IMR-90 (cell line): Measurements from ENCODE around the gene TAF7. TPM values are rescaled to one million over a fixed set of nuclear protein-coding genes. Genes with fewer than 3 reads are reported as not detected.

Experiments used
- ATAC-seq: fragments of 200-7000 bp; cut with Tn5 transposase; 2 replicates; pipeline ENCODE4 v1.9.1; 2020; ENCODE audit warnings: low read depth, mild to moderate bottlenecking, moderate library complexity
- BruUV-seq: library from RNA; stranded (reverse); fragments of 400-500 nt; replicated peaks from 2 replicates; lab custom pipeline; 2021; lab: Mats Ljungman, UMichigan
- CTCF ChIA-PET: fragments of 300-600 bp; formaldehyde crosslinking; extraction: SDS; loops from one replicate; lab custom pipeline; 2021; ENCODE audit warnings: antibody characterized with exemption; lab: Yijun Ruan, JAX
- POLR2A ChIA-PET: fragments of 300-600 bp; sonication (Branson Sonifier 250); formaldehyde crosslinking; loops from one replicate; lab custom pipeline; 2022; ENCODE audit warnings: antibody characterized with exemption; ENCODE audit not compliant: unreplicated experiment; lab: Charles Lee
- DNase-seq: peaks from one replicate; pipeline ENCODE4 v3.0.0; 2013
- H2AFZ ChIP-seq: replicated peaks from 2 replicates; pipeline ENCODE3; 2013; ENCODE audit warnings: low read length, mild to moderate bottlenecking; ENCODE audit not compliant: poor library complexity
- H2AK5ac ChIP-seq: 2 replicates; pipeline ENCODE4 v1.6.1; 2013; ENCODE audit warnings: low read depth, low read length, inconsistent platforms
- H2AK9ac ChIP-seq: replicated peaks from 2 replicates; pipeline ENCODE3; 2013; ENCODE audit warnings: mild to moderate bottlenecking, low read depth, low read length, moderate library complexity; ENCODE audit not compliant: poor library complexity
- H2BK120ac ChIP-seq: 2 replicates; pipeline ENCODE4 v1.6.1; 2013; ENCODE audit warnings: low read depth, low read length, inconsistent platforms
- H2BK15ac ChIP-seq: 3 replicates; pipeline ENCODE4 v1.6.1; 2013; ENCODE audit warnings: low read depth, low read length, inconsistent platforms
- H2BK20ac ChIP-seq: 2 replicates; pipeline ENCODE4 v1.6.1; 2013; ENCODE audit warnings: low read depth, mild to moderate bottlenecking, inconsistent platforms, low read length, moderate library complexity
- H2BK5ac ChIP-seq: 2 replicates; pipeline ENCODE4 v1.6.1; 2013; ENCODE audit warnings: mild to moderate bottlenecking, low read depth, low read length, inconsistent platforms; ENCODE audit not compliant: poor library complexity, severe bottlenecking
- H3K14ac ChIP-seq: replicated peaks from 2 replicates; pipeline ENCODE4 v1.6.1; 2013; ENCODE audit warnings: low read depth, low read length, inconsistent platforms
- H3K18ac ChIP-seq: 2 replicates; pipeline ENCODE4 v1.6.1; 2013; ENCODE audit warnings: low read depth, low read length, control low read depth
- H3K23ac ChIP-seq: 2 replicates; pipeline ENCODE4 v1.6.1; 2013; ENCODE audit warnings: low read depth, low read length, inconsistent platforms
- H3K27ac ChIP-seq: 2 replicates; pipeline ENCODE4 v1.5.1; 2013; ENCODE audit warnings: mild to moderate bottlenecking, control low read depth, low read length; ENCODE audit not compliant: insufficient read depth
- H3K27me3 ChIP-seq: 2 replicates; pipeline ENCODE4 v1.6.1; 2013; ENCODE audit warnings: low read length; ENCODE audit not compliant: control insufficient read depth, insufficient read depth
- H3K36me3 ChIP-seq: 2 replicates; pipeline ENCODE4 v1.6.1; 2013; ENCODE audit warnings: low read length, mixed read lengths; ENCODE audit not compliant: control insufficient read depth, insufficient read depth
- H3K4ac ChIP-seq: 2 replicates; pipeline ENCODE4 v1.6.1; 2013; ENCODE audit warnings: low read depth, low read length, inconsistent platforms
- H3K4me1 ChIP-seq: 2 replicates; pipeline ENCODE4 v1.6.1; 2013; ENCODE audit warnings: low read length, mixed read lengths; ENCODE audit not compliant: control insufficient read depth, insufficient read depth
- H3K4me2 ChIP-seq: 2 replicates; pipeline ENCODE4 v1.6.1; 2013; ENCODE audit warnings: low read depth, mild to moderate bottlenecking, control low read depth, low read length, moderate library complexity
- H3K4me3 ChIP-seq: 2 replicates; pipeline ENCODE4 v1.5.1; 2013; ENCODE audit warnings: low read depth, mild to moderate bottlenecking, control low read depth, low read length, moderate library complexity; ENCODE audit not compliant: insufficient read depth
- H3K56ac ChIP-seq: 2 replicates; pipeline ENCODE4 v1.6.1; 2013; ENCODE audit warnings: low read length, inconsistent platforms; ENCODE audit not compliant: insufficient read depth; ENCODE audit errors: extremely low read depth
- H3K79me1 ChIP-seq, 2 experiments: 2 replicates each; pipeline ENCODE4 v1.6.1; 2013; ENCODE audit warnings: low read length in 2 of 2, inconsistent platforms in 1 of 2, low read depth in 1 of 2
- H3K9ac ChIP-seq: 2 replicates; pipeline ENCODE4 v1.6.1; 2013; ENCODE audit warnings: low read depth, low read length, control low read depth
- H3K9me1 ChIP-seq: 2 replicates; pipeline ENCODE4 v1.6.1; 2013; ENCODE audit warnings: low read length, inconsistent platforms; ENCODE audit not compliant: insufficient read depth
- H3K9me3 ChIP-seq: 2 replicates; pipeline ENCODE4 v1.6.1; 2013; ENCODE audit warnings: low read length; ENCODE audit not compliant: control insufficient read depth, insufficient read depth
- H4K20me1 ChIP-seq: 2 replicates; pipeline ENCODE4 v1.6.1; 2013; ENCODE audit warnings: low read length, inconsistent platforms; ENCODE audit not compliant: insufficient read depth
- H4K5ac ChIP-seq: 2 replicates; pipeline ENCODE4 v1.6.1; 2013; ENCODE audit warnings: mild to moderate bottlenecking, low read depth, low read length, control low read depth
- H4K8ac ChIP-seq, 2 experiments: 2 replicates each; pipeline ENCODE4 v1.6.1; 2013; ENCODE audit warnings: low read depth in 2 of 2, low read length in 2 of 2, control low read depth in 1 of 2, inconsistent platforms in 1 of 2
- H4K91ac ChIP-seq: 2 replicates; pipeline ENCODE4 v1.6.1; 2013; ENCODE audit warnings: low read depth, low read length, inconsistent platforms; ENCODE audit not compliant: insufficient read depth
- BHLHE40 ChIP-seq: fragments of 150-350 bp; IDR thresholded peaks from 2 replicates; pipeline ENCODE4 v1.6.1; 2016; ENCODE audit warnings: mild to moderate bottlenecking, low read depth, low read length
- CEBPB ChIP-seq: IDR thresholded peaks from 2 replicates; pipeline ENCODE4 v1.6.1; 2012; ENCODE audit warnings: low read depth, low read length, improper control_type of control experiment
- CHD1 ChIP-seq: IDR thresholded peaks from 2 replicates; pipeline ENCODE4 v1.6.1; 2012; ENCODE audit warnings: low read depth, low read length, improper control_type of control experiment
- CTCF ChIP-seq: conservative IDR thresholded peaks from 2 replicates; pipeline ENCODE4 v1.5.1; 2012; ENCODE audit warnings: mild to moderate bottlenecking, low read depth, low read length, improper control_type of control experiment
- FOS ChIP-seq: fragments of 150-350 bp; IDR thresholded peaks from 2 replicates; pipeline ENCODE4 v1.6.1; 2016; ENCODE audit warnings: low read depth, low read length
- MAFK ChIP-seq: IDR thresholded peaks from 2 replicates; pipeline ENCODE4 v1.6.1; 2012; ENCODE audit warnings: low read depth, low read length, improper control_type of control experiment
- MAZ ChIP-seq: IDR thresholded peaks from 2 replicates; pipeline ENCODE4 v1.6.1; 2012; ENCODE audit warnings: low read depth, mild to moderate bottlenecking, low read length, improper control_type of control experiment, moderate library complexity, borderline replicate concordance
- NFE2L2 ChIP-seq: fragments of 150-350 bp; IDR thresholded peaks from 2 replicates; pipeline ENCODE4 v1.6.1; 2016; ENCODE audit warnings: low read depth, mild to moderate bottlenecking, low read length
- RAD21 ChIP-seq: IDR thresholded peaks from 2 replicates; pipeline ENCODE4 v1.6.1; 2012; ENCODE audit warnings: low read length, improper control_type of control experiment
- RFX5 ChIP-seq: IDR thresholded peaks from 2 replicates; pipeline ENCODE4 v1.8.0; 2012; ENCODE audit warnings: low read depth, mild to moderate bottlenecking, low read length, moderate library complexity
- SMC3 ChIP-seq: fragments of 150-350 bp; IDR thresholded peaks from 2 replicates; pipeline ENCODE4 v1.6.1; 2016; ENCODE audit warnings: low read depth, mild to moderate bottlenecking, antibody characterized with exemption, low read length, moderate library complexity
- USF2 ChIP-seq: fragments of 150-350 bp; IDR thresholded peaks from 2 replicates; pipeline ENCODE4 v1.6.1; 2017; ENCODE audit warnings: mild to moderate bottlenecking, antibody characterized with exemption, low read length, low read depth
- WGBS, 2 experiments: methylation state at CpG; one replicate each; pipeline versions ENCODE4 v1.1.5 to v1.1.7; 2013; ENCODE audit warnings: missing lambda C conversion rate in 2 of 2; ENCODE audit not compliant: insufficient read length in 1 of 2; ENCODE audit errors: extremely low coverage in 2 of 2; 5-methylcytosine and 5-hydroxymethylcytosine counted together
- dilution Hi-C: fragments of 300-500 bp; cut with HindIII; formaldehyde crosslinking; loops from one replicate; pipeline ENCODE4 v1.14.3; 2018; ENCODE audit warnings: low sequenced_read_pairs; ENCODE audit not compliant: unreplicated experiment
- in situ Hi-C: fragments of 300-500 bp; cut with MboI; formaldehyde crosslinking; loops from 3 replicates; pipeline ENCODE4 v1.14.3; 2019; ENCODE audit warnings: low sequenced_read_pairs, inconsistent platforms, mixed read lengths
- intact Hi-C: fragments of 100-400 bp; cut with micrococcal nuclease; formaldehyde crosslinking; loops from 2 replicates; pipeline ENCODE4 v1.10.0; 2022
- polyA plus RNA-seq, 3 experiments: library from polyadenylated mRNA; depleted of rRNA; stranded (reverse); fragments of >200 nt; gene quantifications; 2 replicates each; pipeline ENCODE4 v1.2.3, GENCODE V29; 2012; ENCODE audit warnings: low replicate concordance in 1 of 3
- total RNA-seq: library from RNA; depleted of rRNA; stranded (reverse); fragments of >200 nt; gene quantifications from 2 replicates; pipeline ENCODE4 v1.2.3, GENCODE V29; 2012

Gene TAF7
- total and polyA plus RNA-seq, 2 of the 4 experiments (the other 2 are of a cell fraction) = 45.7 to 51.8 TPM

- POLR2A ChIA-PET = no interaction called here
- no TSS peak for BruUV-seq
- Histone ChIP-seq H4K91ac (no peak within 1 kb of the TSS), H3K79me1 (no peaks in the 10 kb centered on the region; a peak in 1 of 4 replicates), H4K5ac (peak within 1 kb of the TSS; percentile 67; the same call in 1 of the 2 replicates), H3K23ac (no peak within 1 kb of the TSS), H3K4me1 (no peaks in the 10 kb centered on the region), H3K36me3 (peaks cover 6% of the 10 kb centered on the region; the same call in 1 of the 2 replicates), H3K9me3 (peaks cover 63% of the 10 kb centered on the region), H3K4ac (peak within 1 kb of the TSS; percentile 38; the same call in 1 of the 2 replicates), H3K4me2 (peak within 1 kb of the TSS; percentile 71; the same call in 1 of the 2 replicates), H3K56ac (no peak within 1 kb of the TSS), H2BK5ac (no peak within 1 kb of the TSS), H4K20me1 (no peaks in the 10 kb centered on the region), H3K18ac (peak within 1 kb of the TSS; percentile 67; the same call in 1 of the 2 replicates), H2BK20ac (no peak within 1 kb of the TSS), H2BK120ac (no peak within 1 kb of the TSS), H3K9me1 (no peaks in the 10 kb centered on the region), H2AFZ (peak within 1 kb of the TSS; percentile 73), H4K8ac (peak within 1 kb of the TSS in 1 of 2 experiments; percentile 56; a peak in 2 of 4 replicates), H2AK9ac (no peak within 1 kb of the TSS), H3K27ac (0 out of 2 replicates have a peak within 1 kb of the TSS, but pooled peaks have one; percentile 49), H3K14ac (no peak within 1 kb of the TSS), H2BK15ac (no peak within 1 kb of the TSS), H3K27me3 (peaks cover 2% of the 10 kb centered on the region; the same call in 1 of the 2 replicates), H3K4me3 (peak within 1 kb of the TSS; percentile 61), H2AK5ac (no peak within 1 kb of the TSS), H3K9ac (peak within 1 kb of the TSS; percentile 67; the same call in 1 of the 2 replicates)
- ATAC-seq (peak; percentile 38), DNase-seq (peak; percentile 64)
- dilution Hi-C loops (no loop called here), in situ Hi-C loops (no loop called here), intact Hi-C loops (loop anchor here (5.0 kb wide), 1 partner anchor 33 kb away; no protein-coding TSS in a partner anchor)
- CTCF ChIA-PET = interaction anchor here (0.7 kb wide), 1 partner anchor 39 kb away, joined by 3 read pairs; the partner anchor contains the start of gene TAF7
- no peak for TF ChIP-seq RFX5
- TF ChIP-seq MAZ = no peak
- no peak for TF ChIP-seq CHD1
- no peak for TF ChIP-seq SMC3
- peak; percentile 45 for TF ChIP-seq RAD21
- no peak for TF ChIP-seq CEBPB
- no peak for TF ChIP-seq USF2
- TF ChIP-seq NFE2L2 = no peak
- no peak for TF ChIP-seq FOS
- peak; percentile 48 for TF ChIP-seq CTCF
- TF ChIP-seq MAFK = no peak
- TF ChIP-seq BHLHE40 = no peak
- 24% methylated on average over 8 of the region's 24 CpGs; no CpG with 5 or more reads in 1 of the 2 experiments for WGBS, 2 experiments
Observed at GRCh38 chr5:141359790-141360426, 39.3 kb upstream of the TAF7 start, which contains the start of gene PCDHGB2. Gene PCDHGB2 (plus strand): TSS chr5:141359994. CDS start chr5:141360136, 142 bp downstream.
